A673 (cell line): ENCODE data around the gene TRDN. TPM values are rescaled to one million over a fixed set of nuclear protein-coding genes. Genes with fewer than 3 reads are reported as not detected.

Source experiments
- BruUV-seq: library from RNA; stranded (reverse); fragments of 400-500 nt; replicated peaks from 2 replicates; lab custom pipeline; 2021; lab: Mats Ljungman, UMichigan
- CTCF ChIA-PET: fragments of 300-600 bp; sonication (Branson Sonifier 250); formaldehyde crosslinking; loops from one replicate; lab custom pipeline; 2022; ENCODE audit warnings: antibody characterized with exemption; lab: Charles Lee
- POLR2A ChIA-PET: fragments of 300-600 bp; sonication (Branson Sonifier 250); formaldehyde crosslinking; loops from one replicate; lab custom pipeline; 2022; ENCODE audit warnings: antibody characterized with exemption; ENCODE audit not compliant: low non-redundant PET; lab: Charles Lee
- DNase-seq: peaks from one replicate; pipeline ENCODE4 v3.0.0-alpha.2; 2015; ENCODE audit warnings: low spot score
- H3K27ac ChIP-seq: fragments of 200-600 bp; sonication (generic); 2 replicates; pipeline ENCODE4 v1.5.1; 2016; ENCODE audit warnings: mixed run types, low read depth, mild to moderate bottlenecking, mixed read lengths, antibody characterized with exemption, low read length; ENCODE audit not compliant: poor library complexity, severe bottlenecking
- H3K27me3 ChIP-seq: fragments of 200-600 bp; sonication (generic); replicated peaks from 2 replicates; pipeline ENCODE4 v1.6.1; 2017; ENCODE audit warnings: mixed run types, low read depth, mild to moderate bottlenecking, mixed read lengths, antibody characterized with exemption, low read length; ENCODE audit not compliant: insufficient read depth, poor library complexity
- H3K36me3 ChIP-seq: fragments of 200-600 bp; sonication (generic); 2 replicates; pipeline ENCODE4 v1.6.1; 2016; ENCODE audit warnings: mixed run types, mild to moderate bottlenecking, mixed read lengths, antibody characterized with exemption, low read length; ENCODE audit not compliant: insufficient read depth, poor library complexity, severe bottlenecking
- H3K4me1 ChIP-seq: fragments of 200-600 bp; sonication (generic); 2 replicates; pipeline ENCODE4 v1.6.1; 2017; ENCODE audit warnings: mixed run types, mild to moderate bottlenecking, mixed read lengths, antibody characterized with exemption, low read length; ENCODE audit not compliant: insufficient read depth, poor library complexity, severe bottlenecking
- H3K4me3 ChIP-seq: fragments of 200-600 bp; sonication (generic); 2 replicates; pipeline ENCODE4 v1.5.1; 2016; ENCODE audit warnings: low read depth, mixed run types, mild to moderate bottlenecking, mixed read lengths, low read length; ENCODE audit not compliant: poor library complexity, severe bottlenecking
- H3K9me3 ChIP-seq: fragments of 200-600 bp; sonication (generic); 2 replicates; pipeline ENCODE4 v1.6.1; 2016; ENCODE audit warnings: mixed run types, low read depth, mild to moderate bottlenecking, mixed read lengths, antibody characterized with exemption, low read length; ENCODE audit not compliant: poor library complexity, severe bottlenecking
- EZH2 ChIP-seq: fragments of 200-600 bp; sonication (generic); IDR thresholded peaks from 2 replicates; pipeline ENCODE4 v1.6.1; 2017; ENCODE audit warnings: borderline replicate concordance, low read depth, mild to moderate bottlenecking, mixed read lengths, antibody characterized with exemption, low read length; ENCODE audit not compliant: poor library complexity, severe bottlenecking
- intact Hi-C: fragments of 100-400 bp; cut with micrococcal nuclease; formaldehyde crosslinking; loops from one replicate; pipeline ENCODE4 v1.10.0; 2022; ENCODE audit not compliant: unreplicated experiment
- total RNA-seq: library from RNA; stranded (reverse); gene quantifications from 2 replicates; pipeline ENCODE4 v1.2.3, GENCODE V29; 2021
- TF ChIP-seq, protein P1 (sequence below): fragments of 300-800, 200-600 bp; sonication (generic); conservative IDR thresholded peaks from 2 replicates; pipeline ENCODE4 v1.5.1; 2017; ENCODE audit warnings: low read depth, mild to moderate bottlenecking, antibody characterized with exemption, low read length, moderate library complexity, mixed read lengths

The TRDN gene
- total RNA-seq, 1 experiment from 2014 or later = 3.8 TPM

DNA sequence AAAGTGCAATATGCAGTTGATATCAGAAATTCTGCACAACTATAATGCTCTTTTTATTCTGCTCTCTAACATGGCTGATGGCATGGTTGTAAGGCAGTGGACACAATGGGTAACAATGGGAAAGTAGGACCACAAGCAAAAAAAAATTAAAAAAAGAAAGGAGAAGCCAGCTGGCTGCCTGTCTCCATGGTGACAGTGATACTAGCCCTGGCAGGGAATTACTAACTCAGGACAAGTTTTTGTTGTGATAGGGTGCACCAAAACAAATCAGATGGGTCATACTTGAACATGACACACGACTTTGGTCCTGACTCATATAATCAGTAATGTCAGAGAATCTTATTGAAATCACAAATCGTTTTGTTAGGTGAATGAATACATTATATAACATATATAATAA is 169.4 kb downstream of the TRDN start:
- Histone ChIP-seq H3K36me3 (no peaks in the 10 kb centered on the region), H3K4me1 (no peaks in the 10 kb centered on the region), H3K4me3 (no peak overlapping the region), H3K27me3 (no peaks in the 10 kb centered on the region), H3K27ac (no peak overlapping the region), H3K9me3 (no peaks in the 10 kb centered on the region)
- BruUV-seq = no TSS peak
- POLR2A ChIA-PET = no interaction called here
- intact Hi-C loops = no loop called here
- no peak for TF ChIP-seq EZH2
- TF ChIP-seq, protein P1, sequence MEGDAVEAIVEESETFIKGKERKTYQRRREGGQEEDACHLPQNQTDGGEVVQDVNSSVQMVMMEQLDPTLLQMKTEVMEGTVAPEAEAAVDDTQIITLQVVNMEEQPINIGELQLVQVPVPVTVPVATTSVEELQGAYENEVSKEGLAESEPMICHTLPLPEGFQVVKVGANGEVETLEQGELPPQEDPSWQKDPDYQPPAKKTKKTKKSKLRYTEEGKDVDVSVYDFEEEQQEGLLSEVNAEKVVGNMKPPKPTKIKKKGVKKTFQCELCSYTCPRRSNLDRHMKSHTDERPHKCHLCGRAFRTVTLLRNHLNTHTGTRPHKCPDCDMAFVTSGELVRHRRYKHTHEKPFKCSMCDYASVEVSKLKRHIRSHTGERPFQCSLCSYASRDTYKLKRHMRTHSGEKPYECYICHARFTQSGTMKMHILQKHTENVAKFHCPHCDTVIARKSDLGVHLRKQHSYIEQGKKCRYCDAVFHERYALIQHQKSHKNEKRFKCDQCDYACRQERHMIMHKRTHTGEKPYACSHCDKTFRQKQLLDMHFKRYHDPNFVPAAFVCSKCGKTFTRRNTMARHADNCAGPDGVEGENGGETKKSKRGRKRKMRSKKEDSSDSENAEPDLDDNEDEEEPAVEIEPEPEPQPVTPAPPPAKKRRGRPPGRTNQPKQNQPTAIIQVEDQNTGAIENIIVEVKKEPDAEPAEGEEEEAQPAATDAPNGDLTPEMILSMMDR = no peak
- no peak for DNase-seq
- CTCF ChIA-PET = no interaction called here

DNA sequence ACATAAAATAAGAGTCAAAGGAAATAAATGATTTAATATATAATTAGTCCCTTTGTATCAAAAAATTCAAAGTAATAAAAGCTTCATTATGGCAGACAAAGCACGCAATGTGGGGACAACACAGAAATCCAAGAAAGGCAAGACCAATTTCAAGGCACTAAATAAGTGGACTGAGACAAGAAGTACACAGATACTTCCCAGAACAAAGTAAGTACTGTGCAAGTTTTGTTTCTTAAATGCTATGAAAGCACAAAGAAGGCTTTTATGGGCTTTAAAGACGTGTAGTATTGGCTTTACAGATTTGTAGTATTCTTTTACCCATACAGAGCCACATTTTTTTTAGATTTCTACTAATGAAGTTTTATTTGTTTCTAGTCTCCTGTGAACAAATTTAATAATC is 174.6 kb downstream of the TRDN start:
- Histone ChIP-seq H3K4me3 (no peak overlapping the region), H3K4me1 (no peaks in the 10 kb centered on the region), H3K27me3 (no peaks in the 10 kb centered on the region), H3K27ac (no peak overlapping the region), H3K9me3 (no peaks in the 10 kb centered on the region), H3K36me3 (no peaks in the 10 kb centered on the region)
- POLR2A ChIA-PET = no interaction called here
- intact Hi-C loops = no loop called here
- TF ChIP-seq, protein P1 = no peak
- no peak for TF ChIP-seq EZH2
- no TSS peak for BruUV-seq
- CTCF ChIA-PET = no interaction called here
- DNase-seq = no peak

DNA sequence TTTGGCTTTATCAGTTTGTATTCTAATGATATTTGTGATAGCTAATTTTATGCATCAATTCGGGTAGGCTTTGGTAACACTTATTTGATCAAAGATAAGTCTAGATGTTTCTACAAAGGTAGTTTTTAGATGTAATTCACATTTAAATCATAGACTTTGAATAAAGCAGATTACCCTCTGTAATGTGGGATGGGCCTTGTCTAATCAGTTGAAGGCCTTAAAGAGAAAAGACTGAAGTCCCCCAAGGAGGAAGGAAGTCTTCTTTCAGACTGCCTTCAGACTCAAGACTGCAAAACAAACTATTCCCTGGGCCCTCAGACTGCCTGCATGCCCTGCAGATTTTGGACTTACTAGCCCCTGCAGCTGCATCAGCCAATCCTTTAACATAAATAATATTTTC is 178.5 kb downstream of the TRDN start:
- TF ChIP-seq, protein P1 = no peak
- TF ChIP-seq EZH2 = no peak
- no peaks in the 10 kb centered on the region for H3K4me1 ChIP-seq
- intact Hi-C loops = no loop called here
- H3K27ac ChIP-seq = no peak overlapping the region
- no peak for DNase-seq
- no peaks in the 10 kb centered on the region for H3K9me3 ChIP-seq
- no TSS peak for BruUV-seq
- H3K4me3 ChIP-seq = no peak overlapping the region
- H3K27me3 ChIP-seq = no peaks in the 10 kb centered on the region
- ChIA-PET CTCF (no interaction called here), POLR2A (no interaction called here)
- H3K36me3 ChIP-seq = no peaks in the 10 kb centered on the region
